ENCODE measurements around the gene CRYBB1.
A peak's percentile ranks its signal among the peaks of the same experiment; 100 is the strongest.

CRYBB1 gene

GRCh38 chr22:26660961-26661578 lies 43.2 kb upstream of the CRYBB1 start:
- TF ChIP-seq, protein P1, sequence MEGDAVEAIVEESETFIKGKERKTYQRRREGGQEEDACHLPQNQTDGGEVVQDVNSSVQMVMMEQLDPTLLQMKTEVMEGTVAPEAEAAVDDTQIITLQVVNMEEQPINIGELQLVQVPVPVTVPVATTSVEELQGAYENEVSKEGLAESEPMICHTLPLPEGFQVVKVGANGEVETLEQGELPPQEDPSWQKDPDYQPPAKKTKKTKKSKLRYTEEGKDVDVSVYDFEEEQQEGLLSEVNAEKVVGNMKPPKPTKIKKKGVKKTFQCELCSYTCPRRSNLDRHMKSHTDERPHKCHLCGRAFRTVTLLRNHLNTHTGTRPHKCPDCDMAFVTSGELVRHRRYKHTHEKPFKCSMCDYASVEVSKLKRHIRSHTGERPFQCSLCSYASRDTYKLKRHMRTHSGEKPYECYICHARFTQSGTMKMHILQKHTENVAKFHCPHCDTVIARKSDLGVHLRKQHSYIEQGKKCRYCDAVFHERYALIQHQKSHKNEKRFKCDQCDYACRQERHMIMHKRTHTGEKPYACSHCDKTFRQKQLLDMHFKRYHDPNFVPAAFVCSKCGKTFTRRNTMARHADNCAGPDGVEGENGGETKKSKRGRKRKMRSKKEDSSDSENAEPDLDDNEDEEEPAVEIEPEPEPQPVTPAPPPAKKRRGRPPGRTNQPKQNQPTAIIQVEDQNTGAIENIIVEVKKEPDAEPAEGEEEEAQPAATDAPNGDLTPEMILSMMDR (IDR thresholded peaks at IDR 0.05; ENCODE audit: insufficient read depth, low read length, poor library complexity, severe bottlenecking): no peak
- Histone ChIP-seq H3K36me3 (ENCODE audit: control insufficient read depth, insufficient read depth, low read length) (no peaks in the 10 kb centered on the region), H3K4me3 (replicated peaks; ENCODE audit: low read depth, low read length) (no peak overlapping the region), H3K27me3 (replicated peaks; ENCODE audit: control insufficient read depth, insufficient read depth, low read length) (peaks cover 2% of the 10 kb centered on the region)
- no peak for DNase-seq (ENCODE audit: extremely low read depth, insufficient read length)

GRCh38 chr22:26660356-26660755 lies 42.5 kb upstream of the CRYBB1 start:
- no peak for DNase-seq (ENCODE audit: extremely low read depth, insufficient read length)
- Histone ChIP-seq H3K27me3 (replicated peaks; ENCODE audit: control insufficient read depth, insufficient read depth, low read length) (peaks cover 2% of the 10 kb centered on the region), H3K36me3 (ENCODE audit: control insufficient read depth, insufficient read depth, low read length) (no peaks in the 10 kb centered on the region), H3K4me3 (replicated peaks; ENCODE audit: low read depth, low read length) (no peak overlapping the region)
- TF ChIP-seq, protein P1 (IDR thresholded peaks at IDR 0.05; ENCODE audit: insufficient read depth, low read length, poor library complexity, severe bottlenecking): no peak

GRCh38 chr22:26658671-26659478 lies 41.0 kb upstream of the CRYBB1 start:
- peak; percentile 70 for DNase-seq (ENCODE audit: extremely low read depth, insufficient read length)
- H3K27me3 ChIP-seq (replicated peaks; ENCODE audit: control insufficient read depth, insufficient read depth, low read length): peaks cover 2% of the 10 kb centered on the region
- peak overlapping the region; percentile 39 for H3K4me3 ChIP-seq (replicated peaks; ENCODE audit: low read depth, low read length)
- TF ChIP-seq, protein P1 (IDR thresholded peaks at IDR 0.05; ENCODE audit: insufficient read depth, low read length, poor library complexity, severe bottlenecking): no peak
- no peaks in the 10 kb centered on the region for H3K36me3 ChIP-seq (ENCODE audit: control insufficient read depth, insufficient read depth, low read length)

DNA sequence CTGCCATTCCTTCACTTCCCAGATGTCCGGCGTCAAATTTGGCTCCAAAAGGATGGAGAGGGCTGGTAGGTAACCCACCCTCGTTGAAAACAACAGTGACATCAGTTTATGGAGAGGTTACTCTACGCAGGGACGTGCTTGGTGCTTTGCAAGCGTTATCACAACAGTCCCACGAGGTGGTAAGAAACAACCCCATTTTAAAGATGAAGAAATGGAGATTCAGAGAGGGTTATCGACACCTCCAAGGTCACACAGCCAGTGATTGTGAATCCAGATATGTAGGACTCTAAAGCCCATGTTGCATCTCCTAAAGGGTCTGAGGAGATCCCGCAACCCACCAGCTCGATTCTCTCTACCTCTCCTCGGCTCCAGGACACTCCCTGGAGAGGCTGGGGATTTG lies 40.3 kb upstream of the CRYBB1 start:
- DNase-seq (ENCODE audit: extremely low read depth, insufficient read length): no peak
- Histone ChIP-seq H3K4me3 (replicated peaks; ENCODE audit: low read depth, low read length) (peak overlapping the region; percentile 39), H3K27me3 (replicated peaks; ENCODE audit: control insufficient read depth, insufficient read depth, low read length) (peaks cover 2% of the 10 kb centered on the region), H3K36me3 (ENCODE audit: control insufficient read depth, insufficient read depth, low read length) (no peaks in the 10 kb centered on the region)
- TF ChIP-seq, protein P1 (IDR thresholded peaks at IDR 0.05; ENCODE audit: insufficient read depth, low read length, poor library complexity, severe bottlenecking): no peak

- DNase-seq (ENCODE audit: extremely low read depth, insufficient read length): peak; percentile 73
- H3K4me3 ChIP-seq (replicated peaks; ENCODE audit: low read depth, low read length): peak within 1 kb of the TSS; percentile 39
- TF ChIP-seq, protein P1 (IDR thresholded peaks at IDR 0.05; ENCODE audit: insufficient read depth, low read length, poor library complexity, severe bottlenecking): no peak
- no peaks in the 10 kb centered on the region for H3K36me3 ChIP-seq (ENCODE audit: control insufficient read depth, insufficient read depth, low read length)
- peaks cover 2% of the 10 kb centered on the region for H3K27me3 ChIP-seq (replicated peaks; ENCODE audit: control insufficient read depth, insufficient read depth, low read length)
These were observed 39.3 kb upstream of the CRYBB1 start, which contains the start of gene MIAT for GRCh38 chr22:26656891-26657851. Gene MIAT (plus strand): TSS chr22:26657588.
